ENCODE measurements around the gene HS3ST5.

- TF ChIP-seq CTCF (IDR thresholded peaks at IDR 0.05; ENCODE audit: low read depth, low read length) (no peak), EZH2phosphoT487 (IDR thresholded peaks at IDR 0.05; ENCODE audit: low read depth) (no peak)
Observed at GRCh38 chr6:114144887-114145851, 197.7 kb downstream of the HS3ST5 start.

All from OCI-LY3 (cell line).